ENCODE data around the gene HGF. TPM values are rescaled to one million over a fixed set of nuclear protein-coding genes. Genes with fewer than 3 reads are reported as not detected.
A peak's percentile ranks its signal among the peaks of the same experiment; 100 is the strongest.

Gene HGF
- total RNA-seq, 8 experiments from 2014 or later: 0.09 to 9.6 (median 0.56) TPM; not detected in 1

DNA sequence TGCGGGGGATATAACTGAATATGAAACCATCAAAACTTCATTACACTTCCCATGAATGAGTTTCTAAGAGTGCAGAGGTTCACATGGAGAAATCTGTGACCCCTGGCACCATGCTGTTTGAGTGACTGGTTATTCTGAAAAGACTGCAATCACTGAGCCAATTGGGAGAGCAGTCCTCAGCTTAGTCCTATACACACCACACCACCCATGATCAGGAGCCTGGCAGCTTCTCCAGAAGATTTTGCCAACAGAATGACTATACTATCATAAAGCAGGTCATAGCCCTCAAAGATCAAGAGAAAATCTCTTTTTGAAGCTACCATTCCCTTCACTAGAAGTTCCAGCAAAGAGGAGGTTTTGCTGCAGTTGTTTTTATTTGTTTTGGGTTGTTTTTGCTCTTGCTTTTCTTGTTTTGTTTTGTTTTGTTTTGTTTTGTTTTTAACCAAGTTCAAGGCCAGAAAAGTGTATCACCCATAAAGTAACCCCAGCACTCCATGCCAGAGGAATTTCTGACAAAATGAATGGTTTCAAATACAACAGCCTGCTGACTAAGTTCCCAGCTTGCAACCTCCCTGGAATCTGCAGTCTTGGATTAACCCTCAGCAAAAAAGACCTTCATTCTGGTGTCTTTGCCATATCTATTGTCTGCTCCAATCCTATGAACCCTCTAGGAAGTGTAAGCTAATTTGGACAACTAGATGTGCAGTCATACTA, 19.7 kb upstream of the HGF start:
- ATAC-seq (replicated peaks in 6 of 8): no peak
- no peak overlapping the region for H3K4me3 ChIP-seq
- in situ Hi-C loops (cut with MboI; ENCODE audit: low pct_unique_long_range_greater_than_20kb in 2 of 9, low sequenced_read_pairs in 9 of 9, unreplicated experiment in 9 of 9): no loop called here
- WGBS, 10 experiments: 100% methylated on average over 1 of the region's 1 CpG; no CpG with 5 or more reads in 7 of the 10 experiments
- no peak overlapping the region for H3K27ac ChIP-seq
- no peaks in the 10 kb centered on the region for H3K4me1 ChIP-seq (replicated peaks in 1 of 2)

DNA sequence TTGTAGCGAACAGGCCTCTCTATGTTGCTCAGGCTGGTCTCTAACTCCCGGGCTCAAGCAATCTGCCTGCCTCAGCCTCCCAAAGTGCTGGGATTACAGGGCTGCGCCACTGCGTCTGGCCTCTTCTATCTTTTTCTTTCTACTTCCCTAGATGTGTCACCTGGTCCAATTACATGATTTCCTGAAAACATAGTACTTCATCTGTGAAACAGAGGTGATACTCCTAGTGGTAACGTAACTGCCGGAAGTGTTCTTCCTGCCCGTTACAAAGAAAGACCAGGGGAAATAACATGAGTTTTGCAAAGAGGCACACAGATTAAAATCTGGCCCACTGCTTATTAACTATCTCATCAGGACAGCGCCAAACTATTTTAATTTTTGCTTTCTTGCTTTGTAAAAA, 18.4 kb upstream of the HGF start:
- Histone ChIP-seq H3K4me1 (replicated peaks in 1 of 2) (no peaks in the 10 kb centered on the region), H3K27ac (no peak overlapping the region), H3K4me3 (no peak overlapping the region)
- no peak for ATAC-seq (replicated peaks in 6 of 8)
- in situ Hi-C loops (cut with MboI; ENCODE audit: low pct_unique_long_range_greater_than_20kb in 2 of 9, low sequenced_read_pairs in 9 of 9, unreplicated experiment in 9 of 9): no loop called here
- 40 to 100% (median 80%) methylated on average over 1 to 6 of the region's 8 CpGs; no CpG with 5 or more reads in 1 of the 10 experiments for WGBS, 10 experiments

DNA sequence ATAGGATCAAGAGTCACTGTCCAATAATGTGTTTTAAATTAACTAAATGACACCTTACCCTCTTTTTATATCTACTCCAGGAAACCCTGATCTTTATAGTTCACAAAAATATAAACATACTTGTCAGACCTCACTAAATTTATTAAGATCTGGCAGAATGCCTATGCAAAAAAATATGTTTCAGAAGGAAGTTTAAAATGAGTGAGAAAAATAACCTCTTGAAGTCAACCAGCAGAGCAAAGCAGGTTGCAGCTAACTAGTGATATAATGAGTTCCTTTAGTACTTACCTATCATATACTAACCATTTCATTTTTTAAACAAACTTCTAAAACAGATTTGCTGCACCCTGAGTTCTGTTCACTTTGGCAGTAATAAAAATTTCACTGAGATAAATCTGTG, 14.0 kb upstream of the HGF start:
- in situ Hi-C loops (cut with MboI; ENCODE audit: low pct_unique_long_range_greater_than_20kb in 2 of 9, low sequenced_read_pairs in 9 of 9, unreplicated experiment in 9 of 9): no loop called here
- no peak overlapping the region for H3K4me3 ChIP-seq

DNA sequence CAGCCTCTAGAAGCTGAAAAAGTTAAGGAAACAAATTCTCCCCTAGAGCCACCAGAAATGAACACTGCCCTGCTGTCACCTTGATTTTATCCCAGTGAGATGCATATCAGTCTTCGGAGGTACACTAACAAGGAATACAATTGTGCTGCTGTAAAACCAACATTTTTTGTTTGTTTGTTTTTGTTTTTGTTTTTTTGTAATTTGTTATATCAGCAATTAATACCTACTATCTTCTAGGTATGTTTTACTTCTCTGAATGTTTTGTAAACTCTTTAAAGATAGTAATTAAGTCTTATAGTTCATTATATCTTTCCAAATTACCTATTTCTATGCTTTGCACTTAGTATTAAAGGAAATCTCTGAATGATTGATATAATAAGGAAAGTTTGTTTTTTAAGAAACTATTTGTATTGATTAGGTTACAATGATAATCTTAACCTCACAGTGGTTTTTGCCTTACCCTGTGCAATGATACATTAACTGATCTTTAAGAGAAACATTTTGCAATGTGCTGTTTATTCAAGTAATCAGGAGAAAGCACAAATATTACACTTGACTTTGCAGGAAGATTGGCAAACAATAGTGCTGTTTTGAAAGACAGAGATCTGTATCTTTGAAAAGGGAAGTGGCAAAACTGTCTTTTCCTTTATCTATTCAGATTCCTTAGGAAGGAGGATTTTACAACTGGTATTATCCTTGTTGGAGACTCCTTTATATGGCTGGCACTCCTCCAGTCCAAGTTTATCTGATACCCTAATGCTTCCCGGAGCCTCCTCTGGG, 11.3 kb upstream of the HGF start:
- H3K27ac ChIP-seq: no peak overlapping the region
- in situ Hi-C loops (cut with MboI; ENCODE audit: low pct_unique_long_range_greater_than_20kb in 2 of 9, low sequenced_read_pairs in 9 of 9, unreplicated experiment in 9 of 9): no loop called here
- H3K4me1 ChIP-seq (replicated peaks in 1 of 2): no peaks in the 10 kb centered on the region
- no peak for ATAC-seq (replicated peaks in 6 of 8)
- H3K4me3 ChIP-seq: no peak overlapping the region
- WGBS, 10 experiments: 67 to 100% (median 78%) methylated on average over 1 to 2 of the region's 2 CpGs; no CpG with 5 or more reads in 1 of the 10 experiments

More for the DNA sequence above, 14.0 kb upstream of the HGF start:
- no peak for ATAC-seq (replicated peaks in 6 of 8)
- H3K27ac ChIP-seq: no peak overlapping the region
- no peaks in the 10 kb centered on the region for H3K4me1 ChIP-seq (replicated peaks in 1 of 2)

DNA sequence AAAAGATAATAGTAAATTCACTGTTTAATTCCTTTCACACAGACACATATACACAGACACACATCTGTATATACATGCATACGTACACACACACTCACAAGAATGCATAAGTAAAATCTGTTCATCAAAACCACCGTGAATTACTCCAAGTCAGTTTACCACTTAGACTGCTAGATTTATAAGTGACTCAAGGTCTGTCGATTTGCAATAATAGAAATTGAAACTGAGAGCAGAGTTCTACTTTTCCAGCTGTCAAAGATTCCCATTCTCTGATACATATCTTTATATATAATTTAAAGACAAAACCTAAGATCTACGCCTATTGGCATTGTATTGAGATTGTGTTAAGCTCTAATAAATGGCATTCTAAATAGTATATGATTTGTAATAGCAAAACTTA, 9.9 kb upstream of the HGF start:
- H3K4me3 ChIP-seq: no peak overlapping the region
- in situ Hi-C loops (cut with MboI; ENCODE audit: low pct_unique_long_range_greater_than_20kb in 2 of 9, low sequenced_read_pairs in 9 of 9, unreplicated experiment in 9 of 9): no loop called here
- H3K27ac ChIP-seq: no peak overlapping the region
- 75 to 100% (median 96%) methylated on average over 1 to 4 of the region's 4 CpGs; no CpG with 5 or more reads in 1 of the 10 experiments for WGBS, 10 experiments
- ATAC-seq (replicated peaks in 6 of 8): no peak
- H3K4me1 ChIP-seq (replicated peaks in 1 of 2): no peaks in the 10 kb centered on the region

DNA sequence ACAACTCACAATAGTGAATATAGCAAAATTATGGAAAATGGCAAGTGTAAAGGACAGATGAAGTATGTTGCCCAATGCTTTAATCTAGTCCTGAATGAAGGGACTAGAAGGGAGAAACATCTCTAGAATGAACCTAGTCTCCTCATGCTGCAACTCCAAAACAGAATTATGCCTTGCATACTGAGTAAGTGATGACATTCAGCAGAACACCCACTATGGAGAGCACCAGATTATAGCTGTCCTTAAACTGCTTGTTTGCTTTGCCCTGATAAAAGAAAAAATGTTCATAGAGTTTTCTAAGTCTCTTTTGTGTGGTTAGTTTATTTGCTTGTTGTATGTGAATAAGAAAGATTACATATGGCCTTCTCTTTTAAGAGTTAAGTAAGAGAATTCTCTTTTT, 7.8 kb upstream of the HGF start:
- H3K4me3 ChIP-seq: no peak overlapping the region
- no peak overlapping the region for H3K27ac ChIP-seq
- in situ Hi-C loops (cut with MboI; ENCODE audit: low pct_unique_long_range_greater_than_20kb in 2 of 9, low sequenced_read_pairs in 9 of 9, unreplicated experiment in 9 of 9): no loop called here
- ATAC-seq (replicated peaks in 6 of 8): no peak
- no peaks in the 10 kb centered on the region for H3K4me1 ChIP-seq (replicated peaks in 1 of 2)

DNA sequence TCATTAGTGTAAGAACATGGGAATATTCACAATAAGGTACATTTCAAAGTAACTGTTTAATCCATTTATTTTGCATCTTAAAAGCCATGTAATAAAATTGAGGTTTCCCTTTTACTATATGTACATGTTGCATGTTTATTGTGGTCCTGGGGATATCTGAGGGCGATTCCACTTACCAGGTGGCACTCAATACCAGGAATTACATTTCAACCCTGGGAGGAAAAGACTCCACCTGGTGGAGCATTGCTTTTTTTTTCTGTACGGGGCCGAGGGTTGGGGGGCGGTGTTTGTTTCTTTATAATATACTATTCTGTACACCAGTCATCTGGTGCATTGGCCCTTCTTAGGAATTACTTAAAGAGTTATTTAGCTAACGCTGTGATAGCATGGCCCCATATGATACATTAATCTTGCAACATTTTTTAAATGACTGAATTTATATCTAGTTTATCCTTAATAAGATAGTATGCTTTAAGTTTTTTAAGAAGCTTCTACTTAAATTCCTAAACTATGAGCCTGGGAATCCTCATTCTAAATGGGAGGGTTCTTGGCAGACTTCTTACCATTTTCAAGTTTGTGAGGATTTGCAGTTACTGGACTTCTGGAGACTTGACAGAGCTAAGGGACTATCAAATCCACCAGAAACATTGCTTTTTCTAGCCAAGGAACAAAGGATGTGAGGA, 7.2 kb upstream of the HGF start:
- whole genome bisulfite sequencing, 10 experiments: 55 to 94% (median 77%) methylated on average over 1 to 5 of the region's 5 CpGs; no CpG with 5 or more reads in 2 of the 10 experiments
- Histone ChIP-seq H3K4me3 (no peak overlapping the region), H3K4me1 (replicated peaks in 1 of 2) (no peaks in the 10 kb centered on the region), H3K27ac (no peak overlapping the region)
- ATAC-seq (replicated peaks in 6 of 8): peak in 2 of 8 experiments; percentile 27 to 54
- in situ Hi-C loops (cut with MboI; ENCODE audit: low pct_unique_long_range_greater_than_20kb in 2 of 9, low sequenced_read_pairs in 9 of 9, unreplicated experiment in 9 of 9): no loop called here

DNA sequence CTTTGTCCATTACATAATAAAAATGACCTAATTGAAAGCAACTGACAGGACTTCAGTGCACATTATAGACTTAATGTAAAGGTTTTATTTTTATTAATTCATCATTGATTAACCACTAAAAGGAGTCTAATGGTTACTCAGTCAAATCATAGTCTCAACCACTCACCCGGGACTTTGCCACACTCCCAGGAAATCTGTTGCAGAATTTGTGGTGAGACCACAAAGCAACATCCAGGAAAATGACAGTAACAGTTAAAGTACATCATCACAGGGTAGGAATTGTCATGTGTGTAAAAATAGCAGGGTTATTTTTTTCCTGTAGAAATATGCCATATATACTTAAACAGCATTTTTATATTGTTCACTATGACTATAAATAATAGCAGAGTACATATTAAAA, 6.3 kb upstream of the HGF start:
- Histone ChIP-seq H3K4me3 (no peak overlapping the region), H3K27ac (no peak overlapping the region), H3K4me1 (replicated peaks in 1 of 2) (no peaks in the 10 kb centered on the region)
- ATAC-seq (replicated peaks in 6 of 8): no peak
- WGBS, 10 experiments: 57 to 100% (median 96%) methylated on average over 1 of the region's 1 CpG
- in situ Hi-C loops (cut with MboI; ENCODE audit: low pct_unique_long_range_greater_than_20kb in 2 of 9, low sequenced_read_pairs in 9 of 9, unreplicated experiment in 9 of 9): no loop called here

DNA sequence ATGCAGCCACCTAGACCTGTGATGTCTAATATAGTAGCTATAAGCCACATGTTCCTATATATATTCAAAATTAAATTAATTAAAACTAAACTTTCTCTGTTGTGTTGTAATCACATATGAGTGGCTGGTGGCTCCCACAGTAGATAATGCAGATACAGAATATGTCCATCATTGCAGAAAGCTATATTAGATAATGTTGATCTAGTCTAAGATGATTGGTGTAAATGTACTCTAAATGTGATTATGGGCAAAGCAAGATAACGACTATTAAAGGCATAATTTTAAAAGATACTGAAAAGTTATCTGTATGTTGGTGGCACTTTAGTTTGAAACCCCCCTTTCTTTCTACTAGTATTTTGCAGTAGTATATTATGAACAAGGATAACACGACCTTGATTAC, 5.7 kb upstream of the HGF start:
- no peak for ATAC-seq (replicated peaks in 6 of 8)
- Histone ChIP-seq H3K4me1 (replicated peaks in 1 of 2) (no peaks in the 10 kb centered on the region), H3K27ac (no peak overlapping the region), H3K4me3 (no peak overlapping the region)
- 29 to 94% (median 84%) methylated on average over 1 to 2 of the region's 2 CpGs; no CpG with 5 or more reads in 3 of the 10 experiments for WGBS, 10 experiments
- in situ Hi-C loops (cut with MboI; ENCODE audit: low pct_unique_long_range_greater_than_20kb in 2 of 9, low sequenced_read_pairs in 9 of 9, unreplicated experiment in 9 of 9): no loop called here

DNA sequence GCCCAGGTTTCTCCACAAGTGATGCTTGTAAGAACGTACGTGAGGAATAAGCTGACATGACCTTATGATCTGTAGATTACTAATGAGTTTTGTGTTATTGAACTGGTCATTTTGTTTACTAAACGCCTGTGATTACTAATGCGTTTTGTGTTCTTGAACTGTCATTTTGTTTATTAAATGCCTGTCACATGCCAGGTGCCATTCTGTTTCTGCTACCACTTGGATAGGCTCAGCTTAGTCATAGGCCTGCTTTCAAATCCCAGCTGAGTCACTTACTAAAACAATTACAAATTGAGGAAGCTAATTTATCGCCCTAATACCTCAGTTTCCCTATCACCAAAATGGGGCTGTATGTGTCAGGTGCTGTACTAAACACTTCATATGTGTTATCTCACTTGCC, 4.7 kb upstream of the HGF start:
- H3K4me3 ChIP-seq: no peak overlapping the region
- H3K27ac ChIP-seq: no peak overlapping the region
- WGBS, 10 experiments: 58 to 100% (median 95%) methylated on average over 1 to 5 of the region's 5 CpGs; no CpG with 5 or more reads in 1 of the 10 experiments
- ATAC-seq (replicated peaks in 6 of 8): no peak
- H3K4me1 ChIP-seq (replicated peaks in 1 of 2): no peaks in the 10 kb centered on the region
- in situ Hi-C loops (cut with MboI; ENCODE audit: low pct_unique_long_range_greater_than_20kb in 2 of 9, low sequenced_read_pairs in 9 of 9, unreplicated experiment in 9 of 9): no loop called here

DNA sequence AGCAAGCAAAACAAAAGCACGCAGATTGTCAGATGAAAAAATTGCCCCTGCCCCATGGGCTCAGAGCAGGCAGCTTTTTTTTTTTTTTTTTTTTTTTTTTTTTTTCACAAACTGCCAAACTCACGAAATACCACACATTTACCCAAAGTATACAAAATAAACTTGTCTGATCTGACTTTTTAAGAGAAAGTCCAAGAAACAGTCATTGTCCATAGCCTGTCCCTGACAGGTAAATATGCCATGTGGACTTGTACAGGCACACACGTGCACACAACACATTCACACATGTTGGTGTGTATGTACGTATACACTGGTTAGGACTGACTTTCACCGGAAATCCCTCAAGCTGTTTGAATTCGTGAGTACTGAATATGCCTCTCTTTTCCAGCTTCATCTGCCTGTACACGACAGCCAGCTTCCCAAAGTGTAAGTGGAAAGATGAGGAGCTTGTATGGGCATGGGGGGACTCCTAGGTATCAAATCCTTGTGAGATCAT, 929 bp upstream of the HGF start:
- in situ Hi-C loops (cut with MboI; ENCODE audit: low pct_unique_long_range_greater_than_20kb in 2 of 9, low sequenced_read_pairs in 9 of 9, unreplicated experiment in 9 of 9): no loop called here
- H3K4me1 ChIP-seq (replicated peaks in 1 of 2): no peaks in the 10 kb centered on the region
- no peak overlapping the region for H3K4me3 ChIP-seq
- no peak for ATAC-seq (replicated peaks in 6 of 8)
- no peak overlapping the region for H3K27ac ChIP-seq
- 53 to 94% (median 90%) methylated on average over 2 to 5 of the region's 7 CpGs; no CpG with 5 or more reads in 4 of the 10 experiments for WGBS, 10 experiments

DNA sequence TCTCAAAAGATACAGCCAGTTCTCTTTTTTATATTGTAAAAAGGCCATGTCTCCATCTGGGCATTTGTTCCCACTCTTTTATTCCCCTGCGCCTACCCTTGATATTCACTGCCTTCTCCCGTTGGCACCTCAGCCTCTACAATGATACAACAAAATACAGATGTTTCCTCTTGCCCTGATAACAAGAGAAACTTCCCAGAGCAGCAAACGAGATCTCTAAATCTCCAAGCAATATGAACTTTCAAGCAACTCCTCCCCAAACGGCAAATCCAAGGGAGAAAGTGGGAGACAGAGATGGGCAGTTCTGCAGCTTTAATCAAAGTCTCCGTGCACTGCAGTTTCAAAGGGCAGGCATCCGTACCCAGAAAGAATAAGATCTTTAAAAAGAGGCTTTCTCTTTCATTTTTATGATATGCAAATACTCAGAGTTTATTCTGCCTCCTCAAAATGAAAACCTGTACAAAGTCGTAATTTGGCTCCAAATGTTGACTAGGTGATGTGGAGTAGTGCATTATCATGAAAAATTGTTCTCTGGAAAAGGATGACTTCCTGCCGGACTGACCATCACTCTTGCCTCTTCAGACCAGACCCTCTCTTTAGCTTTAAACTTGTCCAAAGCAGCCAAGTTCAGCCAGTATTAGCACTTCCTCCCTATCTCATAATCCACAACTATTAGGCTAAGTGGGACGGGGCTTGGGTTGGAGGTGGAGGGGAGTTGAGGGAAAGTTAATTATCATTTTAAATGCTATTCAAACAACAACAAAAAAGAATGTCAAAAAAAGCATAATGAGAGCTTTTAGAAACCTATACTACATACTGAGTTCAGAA, 682 bp downstream of the HGF start:
- no peak overlapping the region for H3K27ac ChIP-seq
- WGBS, 10 experiments: 3 to 95% (median 72%) methylated on average over 2 to 8 of the region's 9 CpGs; no CpG with 5 or more reads in 1 of the 10 experiments
- H3K4me1 ChIP-seq (replicated peaks in 1 of 2): no peaks in the 10 kb centered on the region
- in situ Hi-C loops (cut with MboI; ENCODE audit: low pct_unique_long_range_greater_than_20kb in 2 of 9, low sequenced_read_pairs in 9 of 9, unreplicated experiment in 9 of 9): no loop called here
- ATAC-seq (replicated peaks in 6 of 8): peak in 1 of 8 experiments; percentile 7
- H3K4me3 ChIP-seq: no peak overlapping the region

Measured in motor neuron (in vitro differentiated cells).